Fibroblast of skin of back (primary cell): Measurements from ENCODE around the gene TMEM86B.
"Not testable (repeated sequence)": the region's sequence is repeated elsewhere in the genome, so short reads cannot be mapped to it uniquely, and the experiment has no call there.

Source experiments
- DNase-seq: peaks from one replicate; pipeline ENCODE4 v3.0.0-alpha.2; 2013

TMEM86B gene

GRCh38 chr19:55241935-55242464 lies 13.4 kb upstream of the TMEM86B start:
- no peak for DNase-seq

DNA sequence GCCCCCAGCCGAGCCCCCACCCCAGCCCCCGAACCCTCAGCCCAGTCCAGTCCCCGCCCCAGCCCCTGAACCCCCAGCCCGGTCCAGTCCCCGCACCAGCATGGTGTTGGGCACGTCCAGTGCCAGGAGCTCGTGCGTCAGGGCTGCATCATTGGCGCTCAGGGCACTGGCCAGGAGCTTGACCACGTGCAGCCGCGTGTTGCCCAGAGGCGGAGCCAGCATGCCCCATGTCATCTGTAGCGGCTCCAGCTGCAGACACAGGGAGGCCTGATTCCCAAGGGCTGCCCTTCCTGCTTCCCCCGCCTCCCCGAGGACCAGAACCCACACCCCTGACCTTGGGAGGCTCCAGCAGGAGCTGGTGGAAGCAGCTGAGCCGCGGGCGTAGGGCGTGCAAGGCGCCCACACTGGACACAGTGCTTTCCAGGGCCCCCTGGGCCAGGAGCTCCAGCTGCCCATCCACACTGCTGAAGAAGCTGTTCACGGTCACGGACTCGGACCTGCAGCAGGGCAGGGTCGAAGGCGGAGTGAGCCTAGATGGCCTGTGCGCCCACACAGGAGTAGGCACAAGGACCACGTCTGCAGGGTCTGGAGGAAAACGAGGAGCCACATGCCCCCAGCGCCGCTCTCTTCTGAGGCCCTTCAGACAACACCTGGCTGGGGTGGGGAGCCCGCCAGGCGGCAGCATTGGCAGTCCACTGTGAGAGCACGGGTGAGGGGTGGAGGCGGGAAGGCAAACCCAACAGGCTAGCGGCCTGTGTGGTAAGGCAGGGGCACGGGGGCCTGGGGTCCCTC lies 12.8 kb upstream of the TMEM86B start:
- no peak for DNase-seq

- no peak for DNase-seq
These were observed 12.1 kb upstream of the TMEM86B start for GRCh38 chr19:55240713-55241020.

- DNase-seq = no peak
These were observed 10.4 kb upstream of the TMEM86B start for GRCh38 chr19:55239004-55239403.

DNA sequence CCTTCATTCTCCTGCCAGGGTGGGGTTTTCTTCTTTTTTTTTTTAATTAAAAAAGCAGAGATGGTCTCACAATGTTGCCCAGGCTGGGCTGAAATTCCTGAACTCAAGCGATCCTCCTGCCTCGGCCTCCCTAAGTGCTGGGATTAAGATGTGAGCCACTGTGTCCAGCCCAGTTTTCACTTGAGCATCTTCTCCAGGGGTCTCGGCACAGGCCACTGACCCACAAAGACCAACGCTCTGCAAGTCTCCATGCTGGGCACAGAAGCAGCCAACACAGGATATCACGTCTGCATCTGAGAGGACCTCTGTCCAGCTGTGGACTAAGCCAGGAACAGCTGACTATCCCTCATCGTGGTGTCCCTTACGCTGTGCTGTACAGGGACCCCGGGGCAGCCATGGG lies 9.5 kb upstream of the TMEM86B start:
- DNase-seq = no peak

DNA sequence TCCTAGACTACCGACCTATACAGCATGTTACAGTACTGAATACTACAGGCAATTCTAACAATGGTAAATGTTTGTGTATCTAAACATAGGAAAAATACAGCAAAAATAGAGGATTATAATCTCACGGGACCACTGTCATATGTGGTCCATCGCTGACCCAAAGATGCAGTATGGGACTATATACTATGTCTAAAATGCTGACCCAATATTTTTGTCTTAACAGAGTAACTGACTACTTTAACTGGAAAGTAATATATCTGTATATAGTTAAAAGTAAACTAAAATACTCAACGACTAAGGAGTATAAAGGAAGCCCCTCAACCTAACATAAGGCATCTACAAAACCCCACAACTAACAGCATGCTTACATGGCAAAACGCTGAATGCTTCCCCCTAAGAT lies 4.4 kb upstream of the TMEM86B start:
- no peak for DNase-seq

DNA sequence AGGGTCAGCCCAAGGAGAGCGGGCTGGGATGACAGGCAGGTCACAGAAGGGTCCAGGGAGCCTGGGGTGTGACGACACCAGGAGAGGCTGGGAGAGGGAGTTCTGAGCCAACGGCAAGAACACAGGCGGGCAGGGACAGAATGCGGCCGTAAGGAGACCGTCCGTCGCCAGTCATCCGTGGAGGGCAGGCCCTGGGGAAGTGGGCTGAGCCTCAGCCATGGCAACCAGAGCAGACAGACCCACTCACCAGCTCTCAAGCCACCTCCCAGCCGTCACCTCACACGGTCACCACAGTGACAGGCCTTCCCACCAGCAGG lies 3.7 kb upstream of the TMEM86B start:
- no peak for DNase-seq

GRCh38 chr19:55231391-55232285 lies 3.1 kb upstream of the TMEM86B start:
- DNase-seq = no peak

GRCh38 chr19:55230780-55231179 lies 2.2 kb upstream of the TMEM86B start:
- DNase-seq = no peak

GRCh38 chr19:55230329-55230728 lies 1.8 kb upstream of the TMEM86B start:
- DNase-seq = no peak

DNA sequence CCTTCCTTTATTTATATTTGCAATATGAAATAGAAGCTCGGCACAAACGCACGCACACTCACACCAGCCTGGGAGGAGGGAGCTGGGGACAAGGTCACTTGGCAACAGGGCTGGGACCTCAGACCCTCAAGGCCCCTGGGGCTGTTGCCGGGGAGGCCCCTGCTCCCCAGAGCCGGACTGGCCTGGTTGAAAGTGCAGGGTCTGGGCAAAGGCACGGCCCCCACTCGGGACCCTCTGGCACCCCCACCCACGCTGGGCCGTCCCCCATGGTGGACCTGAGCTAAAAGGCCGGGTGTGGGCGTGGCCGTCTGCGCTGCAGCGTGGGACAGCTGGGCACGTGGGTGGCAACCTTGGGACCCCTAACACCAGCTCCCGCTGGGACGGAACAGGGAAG lies 1.2 kb upstream of the TMEM86B start:
- DNase-seq = no peak

- no peak for DNase-seq
These were observed 704 bp upstream of the TMEM86B start for GRCh38 chr19:55229145-55229788.

- DNase-seq = no peak
These were observed 560 bp downstream of the TMEM86B start for GRCh38 chr19:55228015-55228391.

DNA sequence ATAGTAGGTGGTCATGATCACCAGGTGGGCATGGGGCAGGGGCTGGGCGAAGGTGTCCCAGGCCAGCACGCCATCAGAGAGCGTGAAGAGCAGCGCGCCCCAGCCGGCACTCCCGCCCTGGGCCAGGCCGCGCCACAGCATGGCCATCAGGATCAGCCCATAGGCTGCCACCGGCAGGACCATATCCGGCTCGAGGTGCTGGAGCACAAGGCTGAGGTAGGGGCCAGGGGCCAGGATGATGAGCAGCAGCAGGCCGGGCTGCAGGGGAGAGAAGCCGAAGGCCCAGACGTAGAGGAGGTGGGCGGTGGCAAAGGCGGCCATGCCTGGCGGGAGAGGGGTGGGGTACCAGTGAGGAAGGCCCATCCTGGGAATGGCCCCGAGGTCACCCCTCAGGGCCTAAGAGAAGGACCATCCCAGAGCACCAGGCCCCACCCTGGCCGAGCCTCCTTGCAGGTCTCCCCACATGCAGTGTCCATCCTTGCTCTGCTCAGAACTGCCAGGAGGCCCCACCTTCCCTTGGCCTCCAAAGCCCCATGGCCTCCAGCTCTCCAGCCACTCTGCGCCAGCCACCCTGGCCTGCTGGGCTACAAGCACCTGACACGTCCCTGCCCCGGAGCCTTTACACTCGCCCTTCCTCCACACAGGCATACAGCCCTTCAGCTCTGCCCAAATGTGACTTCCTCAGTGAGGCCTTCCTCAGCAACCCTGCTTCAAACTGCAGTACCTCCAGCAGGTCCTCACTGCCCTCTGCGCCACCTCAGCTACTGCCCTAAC lies 1.1 kb downstream of the TMEM86B start:
- no peak for DNase-seq

DNA sequence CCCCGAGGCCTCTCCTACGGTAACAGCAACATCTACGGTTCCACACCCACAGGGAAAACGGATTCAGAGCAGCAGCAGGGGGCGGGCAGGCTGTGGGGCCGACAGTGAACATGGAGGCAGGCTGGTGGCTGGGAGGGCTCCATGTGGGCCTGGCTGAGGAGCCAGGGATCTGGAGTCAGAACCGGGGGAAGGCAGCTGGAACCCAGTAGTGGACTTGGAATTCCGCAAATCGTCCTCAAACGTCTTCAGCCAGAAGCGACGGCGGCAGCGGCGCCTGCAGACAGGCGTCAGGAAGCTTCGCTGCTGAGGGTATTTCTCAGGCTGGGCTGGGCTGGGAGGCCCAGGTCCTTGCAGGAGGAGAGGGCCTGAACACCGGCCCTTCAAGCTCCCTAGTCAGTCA lies 1.8 kb downstream of the TMEM86B start:
- no peak for DNase-seq

DNA sequence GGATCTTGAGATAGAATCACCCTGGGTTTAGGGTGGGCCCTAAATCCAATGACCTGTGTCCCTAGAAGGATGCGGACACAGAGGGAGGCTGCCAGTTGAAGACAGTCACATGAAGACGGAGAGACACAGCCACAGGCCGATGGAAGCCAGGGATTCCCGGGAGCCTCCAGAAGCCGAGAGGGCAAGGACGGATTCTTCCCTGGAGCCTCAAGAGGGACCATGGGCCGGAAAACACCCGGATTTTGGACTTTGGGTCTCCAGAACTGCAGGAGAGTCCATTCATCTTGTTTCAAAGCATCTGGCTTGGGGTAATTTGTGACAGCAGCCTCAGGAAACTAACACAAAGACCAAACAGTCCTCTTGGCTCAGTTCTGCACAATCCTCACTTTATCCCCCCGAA lies 2.3 kb downstream of the TMEM86B start:
- no peak for DNase-seq

DNA sequence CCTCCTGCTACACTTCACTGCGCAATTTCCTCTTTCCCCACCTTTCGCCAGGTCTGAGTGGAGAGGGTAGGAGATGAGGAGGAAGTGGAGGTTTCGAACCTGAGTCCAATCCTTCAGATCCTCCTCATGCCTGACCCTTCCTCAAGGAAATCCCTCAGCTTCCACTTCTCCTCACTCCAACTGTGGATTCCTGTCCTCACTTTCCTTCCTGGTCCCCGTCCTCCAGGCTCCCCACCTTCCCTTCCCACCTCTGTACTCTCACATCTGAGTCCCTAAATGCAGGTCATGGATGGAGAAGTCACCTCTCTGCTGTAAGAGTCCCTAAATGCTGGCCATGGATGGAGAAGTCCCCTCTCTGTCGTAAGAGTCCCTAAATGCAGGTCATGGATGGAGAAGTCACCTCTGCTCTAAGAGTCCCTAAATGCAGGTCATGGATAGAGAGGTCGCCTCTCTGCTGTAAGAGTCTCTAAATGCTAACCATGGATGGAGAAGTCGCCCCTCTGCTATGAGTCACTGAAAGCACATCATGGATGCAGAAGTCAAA lies 3.1 kb downstream of the TMEM86B start:
- no peak for DNase-seq

GRCh38 chr19:55224679-55225414 lies 3.7 kb downstream of the TMEM86B start:
- DNase-seq = not testable (repeated sequence)

- no peak for DNase-seq
These were observed 4.4 kb downstream of the TMEM86B start for GRCh38 chr19:55224038-55224665.

DNA sequence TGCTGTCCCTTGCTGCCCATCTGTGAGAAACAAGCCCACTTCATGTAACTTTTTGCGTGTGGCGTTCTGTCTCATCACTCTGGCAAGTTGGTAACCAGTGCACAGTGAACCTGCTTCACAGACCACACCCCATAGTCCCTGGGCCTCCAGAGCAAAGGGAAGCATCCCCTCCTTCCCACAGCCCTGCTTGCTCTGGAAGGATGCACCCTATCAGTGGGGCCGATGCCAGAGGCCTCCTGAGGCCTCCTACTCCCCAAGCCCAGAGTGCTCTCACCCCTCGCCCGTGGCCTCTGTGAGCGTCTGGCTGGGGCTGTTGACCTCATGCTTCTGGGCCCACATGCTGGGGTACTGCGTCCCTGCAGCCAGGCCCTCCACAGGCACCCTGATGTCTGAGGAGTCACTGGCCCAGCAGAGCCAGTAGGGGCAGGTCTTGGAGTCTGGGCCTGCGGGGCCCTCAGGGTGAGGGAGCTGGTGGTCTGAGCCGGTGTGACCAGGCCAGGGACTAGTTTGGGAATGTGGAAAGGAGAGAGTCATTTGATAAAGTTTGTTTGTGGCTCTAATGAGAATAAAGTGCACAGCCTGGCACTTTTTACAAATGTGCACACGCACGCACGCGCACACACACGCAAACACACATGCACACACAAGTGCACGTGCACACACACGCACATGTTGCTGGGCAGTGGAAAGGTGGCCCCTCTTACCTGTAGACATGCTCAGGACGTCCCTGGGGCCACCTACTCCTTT lies 5.1 kb downstream of the TMEM86B start:
- DNase-seq = no peak
